Stimulated activated CD4-positive, alpha-beta T cell treated with anti-CD3 and anti-CD28 coated beads, Interleukin-1b, Interleukin-23, amount 100 ng/mL, for 4 hours (primary cell): ENCODE data around the gene UBA3.
A peak's percentile ranks its signal among the peaks of the same experiment; 100 is the strongest.

Experiments used
- DNase-seq, 2 donors: peaks; one replicate each; pipeline ENCODE4 v3.0.0-alpha.2; 2020; ENCODE audit warnings: low read depth in 2 of 2

Gene UBA3

GRCh38 chr3:69080233-69080920 lies at the start of gene UBA3:
TSS of gene UBA3 (minus strand) at chr3:69080365. CDS start at chr3:69080353, 12 bp downstream.
- DNase-seq: peak; percentile 90 to 95

GRCh38 chr3:69129531-69129930 lies 49.4 kb upstream of the UBA3 start:
- no peak for DNase-seq

- no peak for DNase-seq
These were observed 48.3 kb upstream of the UBA3 start for GRCh38 chr3:69128509-69128908.

- DNase-seq: no peak
These were observed 46.8 kb upstream of the UBA3 start for GRCh38 chr3:69126999-69127398.

GRCh38 chr3:69126216-69126615 lies 46.1 kb upstream of the UBA3 start:
- no peak for DNase-seq

- no peak for DNase-seq
These were observed 42.2 kb upstream of the UBA3 start, which contains the start of gene LMOD3 for GRCh38 chr3:69122403-69122802. TSS of gene LMOD3 (minus strand) at chr3:69122595. CDS start at chr3:69122386, 209 bp downstream.

- no peak for DNase-seq
These were observed 41.8 kb upstream of the UBA3 start for GRCh38 chr3:69121950-69122349.

- DNase-seq: no peak
These were observed 41.3 kb upstream of the UBA3 start for GRCh38 chr3:69121513-69121912.

GRCh38 chr3:69120879-69121464 lies 40.8 kb upstream of the UBA3 start:
- DNase-seq: peak; percentile 55 to 87

- DNase-seq: no peak
These were observed 39.5 kb upstream of the UBA3 start for GRCh38 chr3:69119681-69120080.

- no peak for DNase-seq
These were observed 39.0 kb upstream of the UBA3 start for GRCh38 chr3:69119138-69119537.

GRCh38 chr3:69118555-69118954 lies 38.4 kb upstream of the UBA3 start:
- DNase-seq: no peak

- no peak for DNase-seq
These were observed 36.7 kb upstream of the UBA3 start for GRCh38 chr3:69116897-69117296.

GRCh38 chr3:69116162-69116561 lies 36.0 kb upstream of the UBA3 start:
- no peak for DNase-seq

GRCh38 chr3:69115731-69116130 lies 35.6 kb upstream of the UBA3 start:
- no peak for DNase-seq

GRCh38 chr3:69113536-69113935 lies 33.4 kb upstream of the UBA3 start:
- no peak for DNase-seq

- DNase-seq: no peak
These were observed 30.9 kb upstream of the UBA3 start for GRCh38 chr3:69110941-69111546.

GRCh38 chr3:69108811-69109210 lies 28.6 kb upstream of the UBA3 start:
- no peak for DNase-seq

- DNase-seq: no peak
These were observed 27.7 kb upstream of the UBA3 start for GRCh38 chr3:69107841-69108240.

- no peak for DNase-seq
These were observed 25.2 kb upstream of the UBA3 start for GRCh38 chr3:69105320-69105719.

GRCh38 chr3:69104586-69104985 lies 24.4 kb upstream of the UBA3 start:
- DNase-seq: no peak

GRCh38 chr3:69103123-69103522 lies 23.0 kb upstream of the UBA3 start:
- no peak for DNase-seq

- no peak for DNase-seq
These were observed 22.2 kb upstream of the UBA3 start for GRCh38 chr3:69102384-69102783.
